GM12864 (cell line): ENCODE measurements around the gene MCTP1.

Experiments used
- DNase-seq: peaks from one replicate; pipeline ENCODE4 v3.0.0-alpha.2; 2011; ENCODE audit warnings: low read depth
- H3K4me3 ChIP-seq: 2 replicates; pipeline ENCODE4 v1.5.1; 2011; ENCODE audit warnings: mild to moderate bottlenecking, low read depth, low read length, control low read depth
- TF ChIP-seq, protein P1 (sequence below): IDR thresholded peaks from 2 replicates; pipeline ENCODE4 v1.5.1; 2011; ENCODE audit warnings: low read depth, mild to moderate bottlenecking, moderate library complexity, low read length, control low read depth, inconsistent platforms; ENCODE audit errors: missing control alignments

The MCTP1 gene

DNA sequence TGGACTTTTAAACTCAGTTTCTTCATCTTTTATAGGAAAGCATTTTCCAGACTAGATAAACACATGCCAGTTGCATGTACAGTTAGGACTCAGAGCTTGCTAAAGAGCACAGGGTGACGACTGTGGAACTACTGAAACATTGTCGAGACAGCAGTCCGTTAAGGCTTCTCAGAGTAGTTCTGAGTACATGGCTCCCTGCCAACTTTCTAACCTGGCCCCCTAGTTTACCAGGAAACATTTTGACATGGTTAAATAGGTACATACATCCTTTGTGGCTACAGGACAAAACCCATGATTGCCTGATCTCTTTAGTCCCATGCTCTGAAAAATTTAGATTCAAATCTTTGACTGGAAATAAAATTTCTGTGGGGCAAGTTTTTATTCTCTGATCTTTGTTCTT lies 536.7 kb downstream of the MCTP1 start:
- TF ChIP-seq, protein P1, sequence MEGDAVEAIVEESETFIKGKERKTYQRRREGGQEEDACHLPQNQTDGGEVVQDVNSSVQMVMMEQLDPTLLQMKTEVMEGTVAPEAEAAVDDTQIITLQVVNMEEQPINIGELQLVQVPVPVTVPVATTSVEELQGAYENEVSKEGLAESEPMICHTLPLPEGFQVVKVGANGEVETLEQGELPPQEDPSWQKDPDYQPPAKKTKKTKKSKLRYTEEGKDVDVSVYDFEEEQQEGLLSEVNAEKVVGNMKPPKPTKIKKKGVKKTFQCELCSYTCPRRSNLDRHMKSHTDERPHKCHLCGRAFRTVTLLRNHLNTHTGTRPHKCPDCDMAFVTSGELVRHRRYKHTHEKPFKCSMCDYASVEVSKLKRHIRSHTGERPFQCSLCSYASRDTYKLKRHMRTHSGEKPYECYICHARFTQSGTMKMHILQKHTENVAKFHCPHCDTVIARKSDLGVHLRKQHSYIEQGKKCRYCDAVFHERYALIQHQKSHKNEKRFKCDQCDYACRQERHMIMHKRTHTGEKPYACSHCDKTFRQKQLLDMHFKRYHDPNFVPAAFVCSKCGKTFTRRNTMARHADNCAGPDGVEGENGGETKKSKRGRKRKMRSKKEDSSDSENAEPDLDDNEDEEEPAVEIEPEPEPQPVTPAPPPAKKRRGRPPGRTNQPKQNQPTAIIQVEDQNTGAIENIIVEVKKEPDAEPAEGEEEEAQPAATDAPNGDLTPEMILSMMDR = no peak
- no peak overlapping the region for H3K4me3 ChIP-seq
- no peak for DNase-seq

DNA sequence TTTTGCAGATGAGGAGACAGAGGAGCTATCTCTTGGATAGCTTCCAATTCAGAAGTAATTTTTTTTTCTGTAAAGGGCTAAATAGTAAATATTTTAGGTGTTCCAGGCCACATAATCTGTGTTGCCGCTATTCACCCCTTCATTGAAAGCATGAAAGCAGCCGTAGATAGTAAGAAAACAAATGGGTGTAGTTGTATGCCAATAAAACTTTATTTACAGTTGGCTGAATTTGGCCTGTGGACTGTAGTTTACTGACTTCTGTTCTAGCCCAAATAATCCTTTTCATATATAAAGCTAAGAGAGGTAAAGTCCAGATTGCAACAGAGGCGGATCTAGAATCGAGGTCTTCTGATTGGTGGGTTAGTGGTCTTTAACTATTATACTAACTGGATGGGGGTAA lies 537.5 kb downstream of the MCTP1 start:
- H3K4me3 ChIP-seq = no peak overlapping the region
- no peak for DNase-seq
- TF ChIP-seq, protein P1 = no peak

DNA sequence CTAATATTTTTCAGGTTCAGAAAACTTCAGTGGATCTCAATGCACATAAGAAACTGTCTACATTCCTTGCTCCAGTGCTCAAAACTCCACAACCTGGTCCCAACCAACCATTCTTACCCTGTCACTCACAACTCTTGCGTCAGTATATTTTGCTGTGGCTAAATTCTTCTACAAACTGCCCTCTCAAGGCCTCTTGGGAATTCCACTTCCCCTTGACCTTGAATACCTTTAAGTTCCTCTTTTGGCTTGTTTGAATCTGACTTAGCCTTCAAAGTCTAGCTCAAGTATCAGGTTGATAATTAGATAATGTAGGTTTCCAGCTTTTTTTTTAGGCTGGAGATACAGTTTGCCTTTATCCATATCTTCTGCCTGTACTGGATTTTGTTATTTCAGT lies 538.2 kb downstream of the MCTP1 start:
- DNase-seq = peak; percentile 72
- H3K4me3 ChIP-seq = no peak overlapping the region

DNA sequence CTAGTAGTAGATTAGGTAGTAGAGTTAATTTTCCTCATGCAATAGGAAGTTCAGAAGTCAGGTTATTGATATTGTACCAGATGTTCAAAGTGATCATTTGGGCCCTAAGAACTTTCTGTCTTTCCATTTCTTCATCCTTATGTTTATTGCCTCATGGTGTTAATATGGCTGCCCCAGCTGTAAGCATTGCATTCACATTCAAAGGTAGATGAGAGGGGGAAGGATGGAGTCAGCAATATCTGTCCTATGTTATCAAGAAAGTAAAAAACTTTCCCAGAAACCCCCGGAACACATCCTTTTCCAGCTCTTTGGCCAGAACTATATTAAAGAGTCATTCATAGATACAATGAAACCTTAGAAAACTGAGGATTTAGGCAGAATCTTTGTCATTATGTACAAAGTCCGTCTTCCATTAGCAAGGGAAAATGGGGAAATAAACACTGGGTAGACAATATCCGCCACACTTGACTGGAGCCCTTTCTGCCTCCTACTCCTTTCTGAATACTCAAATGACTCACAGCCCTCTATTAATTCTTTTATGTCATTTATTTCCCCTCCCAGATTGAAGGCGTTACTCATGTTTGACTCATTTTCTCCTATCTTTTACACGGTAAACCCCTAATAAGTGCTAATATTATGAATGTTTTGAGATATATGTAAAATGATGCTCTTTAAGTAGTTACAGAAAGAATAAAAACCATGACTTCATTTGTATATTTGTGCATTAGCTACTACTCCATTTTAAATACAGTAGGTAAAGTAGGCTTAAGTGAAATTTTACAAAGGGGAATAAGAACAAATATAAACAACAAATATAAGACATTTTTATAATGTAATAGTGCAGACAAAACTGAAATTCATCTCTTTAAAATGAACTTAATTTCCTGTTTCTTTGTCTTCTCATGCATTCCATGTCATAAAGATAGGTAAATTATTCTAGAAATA lies 538.8 kb downstream of the MCTP1 start:
- H3K4me3 ChIP-seq = no peak overlapping the region
- DNase-seq = peak; percentile 52
- TF ChIP-seq, protein P1 = no peak

More for the DNA sequence above, 538.2 kb downstream of the MCTP1 start:
- TF ChIP-seq, protein P1 = no peak

DNA sequence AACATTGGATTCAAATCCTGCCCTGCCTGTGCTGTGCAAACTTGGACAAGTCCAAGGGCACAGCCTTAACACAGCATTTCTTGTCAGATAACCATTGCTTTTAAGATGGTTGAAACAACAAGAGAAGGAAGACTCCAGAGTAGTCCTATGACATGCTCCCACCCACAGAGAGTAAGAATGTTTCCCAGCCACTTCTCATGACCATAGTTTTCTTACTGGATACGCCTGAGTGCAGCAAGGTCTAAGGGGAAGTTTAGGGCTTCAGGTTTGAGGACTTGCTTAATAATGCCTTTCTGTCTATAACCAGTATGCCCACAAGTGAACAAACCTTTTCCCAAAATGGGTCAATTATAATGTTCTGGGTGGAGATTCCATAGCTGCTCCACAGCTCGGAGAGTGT lies 540.0 kb downstream of the MCTP1 start:
- TF ChIP-seq, protein P1 = no peak
- H3K4me3 ChIP-seq = no peak overlapping the region
- DNase-seq = no peak

DNA sequence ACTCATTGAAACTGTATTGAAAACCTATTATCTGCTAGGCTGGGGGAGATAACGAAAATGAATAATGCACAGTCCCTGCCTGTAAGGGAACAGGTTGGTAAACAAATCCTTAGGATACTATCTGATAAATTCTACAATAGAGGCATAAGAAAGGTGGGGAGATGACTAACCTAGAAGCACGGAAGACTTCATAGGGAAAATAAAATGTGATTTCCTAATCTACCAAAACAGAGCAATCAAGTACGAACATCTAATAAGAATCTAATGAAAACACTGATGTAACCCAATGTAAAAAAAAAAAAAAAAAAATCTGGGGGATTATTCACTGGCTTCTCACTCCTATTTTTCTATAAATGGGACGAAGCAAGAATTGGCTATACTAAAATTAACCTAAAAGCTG lies 542.0 kb downstream of the MCTP1 start:
- TF ChIP-seq, protein P1 = no peak
- H3K4me3 ChIP-seq = no peak overlapping the region
- DNase-seq = no peak

DNA sequence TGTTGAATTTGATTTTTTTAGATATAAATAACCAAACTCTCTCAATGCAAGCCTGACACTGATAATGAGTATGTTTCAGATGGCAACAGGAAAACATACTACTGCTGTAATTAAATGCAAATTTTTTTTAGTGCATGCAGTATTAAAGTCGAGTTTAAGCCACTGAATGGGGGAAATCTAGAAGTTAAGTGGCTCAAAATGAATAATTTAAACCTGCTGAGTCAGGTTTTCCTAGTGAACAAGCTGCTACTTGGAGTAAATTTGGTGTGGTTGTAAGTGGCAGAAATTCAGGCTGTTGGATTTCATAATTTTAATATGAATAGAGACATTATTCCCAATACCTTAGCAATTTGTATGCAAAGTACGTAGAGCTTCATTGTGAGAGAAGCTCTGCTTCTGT lies 544.6 kb downstream of the MCTP1 start:
- TF ChIP-seq, protein P1 = no peak
- DNase-seq = no peak
- H3K4me3 ChIP-seq = no peak overlapping the region
